ENCODE results near the gene UFD1.

Gene UFD1

DNA sequence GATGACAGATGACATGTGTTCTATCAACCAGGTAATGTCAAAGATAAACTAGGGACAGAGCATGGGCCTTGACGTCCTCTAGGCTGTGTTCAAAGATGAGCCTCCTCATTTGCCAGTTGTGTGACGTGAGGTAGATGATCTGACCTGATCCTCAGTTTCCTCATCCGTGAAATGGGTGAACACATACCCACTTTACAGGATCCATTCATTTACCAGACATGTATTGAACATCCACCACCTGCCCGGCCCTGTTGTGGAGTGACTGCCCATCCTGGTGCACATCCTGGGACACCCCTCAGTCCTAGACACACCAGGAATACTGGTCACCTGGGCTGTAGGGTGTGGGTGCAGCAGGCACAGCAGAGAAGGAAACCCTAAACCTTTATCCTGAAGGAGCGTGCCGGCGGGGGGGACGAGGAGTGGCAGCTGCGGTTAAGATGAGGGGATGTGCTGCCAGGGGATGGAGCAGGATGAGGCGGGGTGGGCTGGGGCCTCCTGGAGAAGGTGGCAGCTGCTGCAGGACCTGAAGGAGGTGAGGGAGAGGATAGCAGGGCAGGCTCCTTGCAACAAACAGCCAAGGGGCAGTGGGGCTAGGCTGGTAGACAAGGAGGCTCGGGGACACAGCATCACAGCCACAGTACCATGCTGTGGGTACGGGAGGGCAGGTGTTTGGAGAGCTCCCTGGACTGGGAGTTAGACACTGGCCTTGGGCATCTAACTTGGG is 36.8 kb upstream of the UFD1 start:
- DNase-seq, result no peak

DNA sequence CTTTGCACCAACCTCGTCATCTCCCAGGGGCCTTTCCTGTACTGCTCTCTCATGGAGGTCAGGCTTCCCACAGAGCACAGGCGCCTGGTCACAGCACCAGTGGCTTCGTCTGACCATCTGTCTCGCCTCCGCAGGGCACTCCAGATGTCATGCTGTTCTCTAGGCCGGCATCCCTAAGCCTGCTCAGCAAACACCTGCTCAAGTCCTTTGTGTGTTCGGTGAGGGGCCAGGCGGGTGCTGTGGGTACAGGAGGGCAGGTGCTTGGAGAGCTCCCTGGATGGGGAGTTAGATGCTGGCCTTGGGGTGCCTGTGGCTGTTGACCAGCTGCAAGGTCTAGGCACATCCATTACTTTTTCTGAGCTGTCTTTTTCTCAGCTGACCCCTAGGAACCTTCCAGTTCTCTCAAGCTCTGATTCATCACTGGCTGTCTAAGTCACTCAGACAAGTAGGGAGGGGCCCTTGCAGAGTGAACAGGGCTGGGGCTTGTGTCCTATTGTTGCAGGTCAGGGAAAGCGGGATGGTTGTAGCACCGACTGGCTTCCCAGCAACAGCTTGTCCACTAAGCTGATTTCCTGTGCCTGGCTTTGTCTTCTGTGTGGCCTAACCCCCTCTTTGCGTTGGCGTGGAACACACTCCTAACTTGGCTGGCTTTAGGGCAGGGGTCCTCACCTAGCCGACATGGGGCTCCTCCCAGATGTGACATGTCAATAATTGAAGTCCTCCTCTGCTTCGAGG is 36.0 kb upstream of the UFD1 start:
- no peak for DNase-seq

DNA sequence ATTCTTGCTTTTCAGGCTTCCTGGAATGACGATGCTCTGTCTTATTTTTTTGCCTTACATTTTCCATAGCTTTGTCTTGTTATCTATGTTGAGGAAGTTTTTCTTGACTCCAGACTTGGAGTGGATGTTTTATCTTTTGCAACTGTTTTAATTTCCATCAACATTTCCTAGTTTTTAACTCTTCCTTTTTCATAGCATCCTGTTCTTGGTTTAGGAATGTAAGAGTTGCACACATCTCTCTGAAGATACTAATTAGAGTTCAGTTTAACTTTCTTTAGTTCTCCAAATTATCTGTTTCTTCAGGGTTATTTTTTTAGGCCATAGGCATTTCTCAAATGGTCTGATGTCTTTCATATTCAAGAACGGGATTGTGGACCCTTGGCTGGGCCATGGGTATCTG is 34.8 kb upstream of the UFD1 start:
- no peak for DNase-seq

DNA sequence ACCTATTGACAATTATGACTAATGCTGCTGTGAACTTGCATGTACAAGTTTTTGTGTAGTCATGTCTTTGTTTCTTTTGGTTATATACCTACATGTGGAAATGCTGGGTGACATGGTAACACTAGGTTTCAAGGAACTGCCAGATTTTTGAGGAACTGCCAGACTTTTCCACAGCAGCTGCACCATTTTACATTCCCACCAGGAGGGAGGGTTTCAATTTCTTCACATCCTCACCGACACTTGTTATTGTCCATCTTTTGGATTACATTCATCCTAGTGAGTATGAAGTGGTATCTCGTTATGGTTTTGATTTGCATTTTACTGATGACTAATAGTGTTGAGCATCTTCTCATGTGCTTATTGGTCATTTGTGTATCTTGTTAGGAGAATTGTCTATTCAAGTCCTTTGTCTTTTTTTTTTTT is 31.9 kb upstream of the UFD1 start:
- no peak for DNase-seq

DNA sequence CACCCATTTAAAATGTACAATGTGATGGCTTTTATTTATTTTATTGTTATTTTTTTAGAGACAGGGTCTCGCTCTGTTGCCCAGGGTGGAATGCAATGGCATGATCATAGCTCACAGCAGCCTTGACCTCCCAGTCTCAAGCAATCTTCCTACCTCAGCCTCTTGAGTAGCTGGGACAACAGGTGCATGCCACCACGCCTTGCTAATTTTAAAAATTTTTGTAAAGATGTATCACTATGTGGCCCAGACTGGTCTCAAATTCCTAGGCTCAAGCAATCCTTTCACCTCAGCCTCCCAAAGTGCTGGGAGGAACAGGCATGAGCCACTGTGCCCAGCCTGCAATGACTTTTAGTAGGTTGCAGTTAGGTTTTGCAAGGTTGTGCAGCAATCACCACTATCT is 30.9 kb upstream of the UFD1 start:
- DNase-seq, result no peak

DNA sequence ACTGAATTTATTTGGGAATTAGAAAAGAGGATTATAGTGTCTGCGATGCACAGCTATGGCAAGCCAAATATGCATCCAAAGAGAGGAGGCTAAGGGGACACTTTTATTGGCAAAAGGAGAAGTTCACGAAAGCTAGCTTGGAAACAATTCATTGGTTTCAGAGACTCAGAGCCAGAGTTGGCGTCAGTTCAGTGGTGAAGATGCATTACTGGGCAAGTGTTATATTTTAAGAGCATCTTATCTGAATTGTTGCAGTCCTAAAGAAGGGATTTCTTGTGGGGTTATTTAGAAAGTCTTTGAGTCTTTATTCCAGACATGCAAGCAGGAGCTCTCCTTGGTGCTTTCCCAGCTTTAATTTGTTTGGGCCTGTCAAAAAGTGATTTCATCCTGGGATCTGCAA is 30.2 kb upstream of the UFD1 start:
- no peak for DNase-seq

DNA sequence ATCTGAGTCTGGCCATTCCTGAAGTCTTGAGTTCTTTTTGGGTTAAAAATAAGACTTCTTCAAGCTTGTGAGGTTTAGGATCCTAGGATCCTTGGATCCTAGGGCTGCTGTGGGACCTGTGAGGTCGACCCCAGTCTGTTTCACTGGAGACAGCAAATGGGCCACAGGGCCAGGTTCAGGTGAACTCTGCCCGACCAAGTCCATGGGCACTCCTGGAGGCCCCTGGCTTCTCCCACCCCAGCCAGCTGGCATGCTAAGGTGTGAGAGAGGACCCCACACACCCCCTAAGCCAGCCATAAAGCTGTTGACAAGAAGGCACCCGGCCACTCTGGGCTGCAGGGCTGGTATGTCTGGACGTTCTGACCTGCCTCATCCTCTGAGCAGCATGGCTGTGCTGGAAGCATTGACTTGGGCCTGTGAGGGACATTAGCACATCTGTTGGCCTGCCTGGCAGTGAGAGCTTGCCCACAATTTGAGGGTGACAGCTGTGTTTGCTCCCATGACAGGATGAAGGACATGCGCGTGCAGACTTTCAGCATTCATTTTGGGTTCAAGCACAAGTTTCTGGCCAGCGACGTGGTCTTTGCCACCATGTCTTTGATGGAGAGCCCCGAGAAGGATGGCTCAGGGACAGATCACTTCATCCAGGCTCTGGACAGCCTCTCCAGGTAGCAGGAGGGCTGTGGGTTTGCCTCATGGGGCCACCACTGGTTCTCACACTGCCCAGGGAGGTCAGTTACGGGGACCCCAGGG is 29.2 kb upstream of the UFD1 start:
- DNase-seq, result no peak

DNA sequence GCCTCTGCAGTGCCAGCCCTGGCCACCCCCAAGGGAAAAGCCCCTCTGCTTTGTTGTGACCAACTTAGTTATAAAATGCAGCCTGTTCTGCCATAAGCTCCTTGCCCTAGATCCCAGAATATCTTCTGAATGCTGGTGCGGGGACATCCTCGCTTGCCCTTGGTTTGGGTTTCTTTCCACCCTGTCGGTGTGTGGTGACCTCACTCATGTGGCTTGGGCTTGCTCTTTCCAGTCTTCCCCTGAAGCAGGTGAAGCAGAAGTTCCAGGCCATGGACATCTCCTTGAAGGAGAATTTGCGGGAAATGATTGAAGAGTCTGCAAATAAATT is 28.5 kb upstream of the UFD1 start:
- no peak for DNase-seq

DNA sequence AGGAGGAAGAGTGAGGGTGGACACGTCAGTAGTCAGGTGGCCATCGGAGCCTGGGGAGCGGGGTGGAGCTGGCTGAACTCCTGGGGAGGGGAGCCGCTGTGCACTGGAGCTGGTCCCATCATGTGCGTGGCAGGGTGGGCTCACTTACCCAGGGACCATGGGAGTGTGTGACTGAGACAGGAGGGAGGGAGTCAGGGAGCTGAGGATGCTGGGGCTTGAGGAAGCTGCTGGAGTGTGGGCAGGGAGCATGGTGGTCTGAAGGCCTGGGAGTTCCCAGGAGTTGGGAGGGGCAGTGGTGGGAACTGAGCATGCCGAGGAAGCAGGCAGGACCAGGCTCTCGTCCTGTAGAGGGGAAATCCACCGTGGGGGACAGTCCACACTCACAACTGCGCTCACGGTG is 27.2 kb upstream of the UFD1 start:
- no peak for DNase-seq

DNA sequence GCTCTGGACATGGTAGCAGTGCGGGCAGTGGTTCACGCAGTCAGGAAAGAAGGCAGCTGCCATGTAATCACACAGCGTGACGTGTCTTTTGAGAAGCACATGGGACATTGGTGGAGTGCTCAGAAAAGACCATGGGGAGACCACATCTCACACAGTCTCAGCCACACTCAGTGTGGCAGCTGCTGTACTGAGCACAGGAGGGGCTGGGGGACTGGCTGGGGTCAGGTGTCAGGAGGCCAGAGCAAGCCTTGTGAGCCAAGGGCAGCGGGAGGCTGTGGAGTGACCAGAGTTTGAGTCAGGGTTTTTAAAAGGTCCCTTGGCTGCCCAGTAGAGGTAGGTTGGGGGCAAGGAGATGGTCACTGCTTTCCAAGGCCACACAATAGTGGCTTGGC is 26.7 kb upstream of the UFD1 start:
- DNase-seq, result no peak

DNA sequence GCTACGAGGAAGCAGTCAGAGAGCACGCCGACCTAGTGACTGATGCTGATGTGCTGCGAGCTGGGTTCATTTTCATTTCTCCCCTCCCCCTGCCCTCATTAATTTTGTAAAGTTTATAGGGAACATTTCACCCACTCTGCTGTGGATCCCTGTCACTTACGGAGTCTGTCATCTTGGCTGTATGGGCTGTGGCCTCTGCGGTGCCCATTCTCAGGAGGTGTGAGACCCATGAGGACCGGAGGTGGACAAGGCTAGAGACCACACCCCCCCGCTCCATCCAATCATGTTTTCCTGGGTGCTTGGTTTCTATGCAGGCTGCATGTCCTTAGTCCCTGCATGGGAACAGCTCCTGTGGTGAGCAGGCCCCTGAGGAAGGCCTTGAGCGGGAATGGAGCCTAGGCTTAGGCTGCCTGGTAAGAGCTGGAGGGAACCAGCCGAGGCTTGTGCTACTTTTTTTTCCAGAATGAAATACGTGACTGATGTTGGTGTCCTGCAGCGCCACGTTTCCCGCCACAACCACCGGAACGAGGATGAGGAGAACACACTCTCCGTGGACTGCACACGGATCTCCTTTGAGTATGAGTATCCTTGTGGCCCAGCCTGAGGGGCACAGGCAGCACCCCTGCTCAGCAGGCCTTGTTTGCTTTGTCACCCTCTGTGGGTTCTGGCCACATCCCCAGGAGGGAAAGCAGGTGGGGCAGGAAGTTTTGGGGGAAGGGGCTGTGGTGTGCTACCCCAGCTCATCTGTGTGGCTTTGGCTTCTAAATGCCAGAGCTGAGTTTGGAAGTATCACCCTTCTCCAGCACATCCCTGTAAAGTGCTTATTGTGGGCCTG is 26.1 kb upstream of the UFD1 start:
- peak; percentile 15 for DNase-seq

DNA sequence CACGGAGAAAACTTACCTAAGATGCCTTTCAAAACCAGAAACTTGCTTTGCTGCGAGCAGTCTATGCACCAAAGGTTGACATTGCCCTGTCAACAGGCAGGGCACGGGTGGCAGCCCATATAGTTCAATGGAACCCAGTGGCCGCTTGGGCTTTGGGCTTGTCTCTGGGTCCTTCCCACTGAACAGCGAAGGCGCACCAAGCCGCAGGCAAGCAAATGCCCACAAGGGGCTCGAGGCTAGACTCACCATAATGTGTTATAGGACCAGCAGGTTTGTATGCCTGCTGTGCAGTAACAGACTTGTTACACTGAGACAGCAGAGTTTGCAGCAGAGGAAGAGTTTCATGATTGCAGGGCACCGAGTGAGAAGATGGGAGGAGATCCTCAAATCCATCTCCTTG is 24.9 kb upstream of the UFD1 start:
- no peak for DNase-seq

DNA sequence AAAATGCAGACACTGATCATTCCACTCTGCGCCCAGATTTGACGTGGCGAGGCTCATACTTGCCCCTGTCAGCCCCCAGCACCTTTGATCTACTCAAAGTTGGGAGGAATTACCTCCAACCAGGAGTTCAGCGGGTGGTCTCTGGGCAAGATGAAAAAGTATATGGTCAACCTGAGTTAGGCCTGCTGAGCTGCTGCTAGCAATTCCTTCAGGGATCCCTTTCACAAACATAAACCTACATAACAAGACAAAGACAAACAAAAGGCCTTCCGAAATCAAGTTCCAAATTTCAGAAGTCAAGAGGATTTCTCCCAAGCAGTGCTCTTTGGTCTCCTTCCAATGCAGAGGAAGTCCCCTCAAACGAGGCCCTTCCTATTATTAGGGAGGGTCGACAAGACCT is 24.4 kb upstream of the UFD1 start:
- no peak for DNase-seq

DNA sequence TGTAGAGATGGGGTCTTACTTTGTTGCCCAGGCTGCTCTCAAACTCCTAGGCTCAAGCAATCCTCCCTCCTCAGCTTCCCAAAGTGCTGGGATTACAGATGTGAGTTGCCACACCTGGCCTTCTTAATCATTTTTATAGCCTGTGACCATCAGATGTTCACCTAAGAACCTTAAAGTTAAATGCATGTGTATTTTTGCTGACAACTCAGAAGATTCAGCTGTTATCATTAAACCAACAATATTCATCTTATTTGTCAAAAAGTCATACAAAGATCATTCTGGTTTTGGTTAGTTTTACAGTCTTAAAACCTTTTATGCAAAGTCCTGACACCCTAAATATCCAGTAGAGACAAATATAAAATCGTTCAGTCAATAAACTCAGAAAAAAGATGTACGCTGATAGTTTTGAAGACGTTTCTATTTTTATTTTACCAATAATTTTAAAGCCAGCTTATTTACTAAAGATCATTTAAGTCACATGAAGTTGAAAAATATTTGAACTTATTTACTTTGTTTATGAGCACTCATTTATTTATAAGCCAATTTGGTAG is 23.0 kb upstream of the UFD1 start:
- no peak for DNase-seq

DNA sequence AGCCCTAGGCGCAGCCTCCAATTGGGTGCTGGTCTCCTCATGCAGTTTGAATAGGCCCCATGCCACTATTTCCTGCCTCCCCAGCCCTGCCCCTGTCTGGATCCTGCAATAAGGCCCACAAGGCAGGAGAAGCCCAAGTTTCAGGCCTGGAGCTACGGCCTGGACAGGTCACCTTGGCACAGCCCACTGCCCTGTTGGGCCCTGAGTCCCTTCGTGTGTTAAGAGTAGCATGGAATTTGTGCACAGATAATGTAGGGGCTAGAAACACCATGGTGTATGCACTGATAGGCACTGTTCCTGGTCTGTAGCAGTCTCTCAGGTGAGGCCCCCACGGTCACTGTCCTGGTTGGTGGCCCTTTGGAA is 20.9 kb upstream of the UFD1 start:
- no peak for DNase-seq

DNA sequence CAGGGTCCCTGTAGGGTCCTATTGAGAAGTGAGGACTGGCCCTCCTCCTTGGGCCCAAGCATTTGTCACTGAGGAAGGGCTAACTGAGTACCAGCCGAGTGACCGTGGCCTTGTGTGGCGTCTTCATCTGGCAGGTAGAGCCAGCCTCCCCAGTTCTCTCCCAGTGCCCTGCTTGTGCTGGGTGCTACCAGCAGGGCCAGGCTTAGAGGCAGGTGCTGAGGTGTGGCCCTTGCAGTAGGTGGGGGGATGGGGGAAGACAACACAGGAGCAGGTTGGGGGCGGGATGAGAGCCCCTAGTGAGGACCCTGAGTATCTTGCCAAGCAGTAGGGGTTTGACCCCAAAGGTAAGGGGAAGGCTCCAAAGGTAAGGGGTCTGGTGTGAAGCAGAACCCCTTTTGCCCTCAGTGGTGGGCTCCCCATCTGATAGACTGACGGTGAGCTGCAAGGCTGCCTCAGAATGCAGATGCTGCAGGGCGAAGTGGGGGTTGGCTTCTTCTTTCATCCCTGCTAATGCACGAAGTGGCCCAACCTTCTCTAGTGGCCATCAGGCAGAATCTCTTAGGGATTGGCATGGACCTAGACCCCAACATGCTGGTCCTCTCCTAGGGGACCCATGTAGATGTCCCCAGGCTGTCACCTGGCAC is 20.4 kb upstream of the UFD1 start:
- no peak for DNase-seq

DNA sequence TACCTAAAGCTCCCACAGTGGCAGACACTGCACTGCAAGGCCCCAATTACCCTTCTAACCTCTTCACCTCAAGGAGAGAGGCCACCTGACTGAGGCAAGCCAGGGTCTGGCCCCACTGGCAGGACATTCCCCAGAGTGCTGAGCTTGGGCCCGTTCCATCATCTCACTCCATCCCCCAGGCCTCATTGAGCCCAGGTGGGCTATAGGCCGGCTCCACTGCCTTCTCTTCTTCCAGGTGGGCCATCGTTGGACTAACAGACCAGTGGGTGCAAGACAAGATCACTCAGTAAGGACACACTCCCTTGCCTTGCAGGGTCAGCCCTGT is 19.8 kb upstream of the UFD1 start:
- no peak for DNase-seq

DNA sequence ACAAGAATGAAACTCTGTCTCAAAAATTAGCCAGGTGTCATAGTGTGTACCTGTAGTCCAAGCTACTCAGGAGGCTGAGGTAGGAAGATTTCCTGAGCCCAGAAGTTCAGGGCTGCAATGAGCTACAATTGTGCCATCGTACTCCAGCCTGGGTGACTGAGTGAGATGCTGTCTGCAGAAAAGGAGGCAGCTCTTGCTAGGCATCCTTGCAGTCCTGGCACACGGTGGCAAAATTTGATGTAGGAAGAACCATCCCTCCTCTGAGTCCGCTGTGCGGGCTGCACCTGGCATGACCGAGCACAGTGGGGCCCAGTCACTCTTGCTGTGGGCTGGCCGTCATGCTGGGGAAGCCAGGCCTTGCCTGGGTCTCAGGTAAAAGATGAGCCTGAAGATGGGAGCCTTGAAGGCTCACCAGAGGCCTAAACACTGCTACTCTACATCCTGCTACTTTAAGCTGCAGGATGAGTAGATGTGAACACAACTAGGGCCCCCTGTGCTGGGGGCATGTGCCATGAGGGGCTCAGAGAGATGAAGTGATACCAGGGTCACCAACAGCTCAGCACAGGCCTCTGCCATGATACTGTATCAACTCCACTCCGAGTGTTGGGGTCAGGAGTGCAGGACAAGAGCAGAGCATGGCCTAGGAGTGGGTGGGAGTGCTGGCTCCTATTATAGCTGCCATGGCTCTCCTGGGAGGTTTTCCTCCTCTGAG is 19.3 kb upstream of the UFD1 start:
- DNase-seq, result no peak

DNA sequence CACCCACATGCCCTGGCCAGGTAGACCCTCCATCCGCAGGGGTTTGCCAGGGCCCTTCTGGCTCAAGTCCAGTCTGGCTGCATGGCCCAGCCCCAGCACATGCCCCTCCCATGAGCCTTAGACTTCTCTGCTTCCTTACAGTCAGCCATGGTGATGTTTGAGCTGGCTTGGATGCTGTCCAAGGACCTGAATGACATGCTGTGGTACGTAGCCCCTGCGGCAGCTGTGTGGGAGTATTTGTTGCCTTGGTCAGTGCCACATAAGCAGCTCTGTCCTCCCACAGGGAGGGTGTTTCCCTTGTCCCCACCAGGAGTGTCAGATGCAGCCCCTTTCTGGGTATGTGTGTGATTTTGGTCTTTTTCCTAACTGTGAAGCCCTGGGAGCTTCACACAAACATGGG is 18.3 kb upstream of the UFD1 start:
- DNase-seq, result no peak

DNA sequence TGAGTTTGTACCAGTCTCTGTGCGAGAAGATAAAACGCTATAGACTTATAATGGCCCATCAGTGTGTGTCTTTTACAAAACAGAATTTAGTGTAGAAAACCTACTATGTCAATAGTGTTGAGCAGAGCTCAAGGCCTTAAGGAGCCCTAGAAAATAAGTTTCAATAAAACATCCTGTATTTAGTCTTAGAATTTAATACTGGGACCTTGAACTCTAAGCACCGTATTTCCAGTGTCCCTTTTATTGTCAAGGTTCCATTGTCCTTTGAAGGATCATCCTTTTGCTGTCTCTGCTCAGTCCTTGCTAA is 17.3 kb upstream of the UFD1 start:
- no peak for DNase-seq

DNA sequence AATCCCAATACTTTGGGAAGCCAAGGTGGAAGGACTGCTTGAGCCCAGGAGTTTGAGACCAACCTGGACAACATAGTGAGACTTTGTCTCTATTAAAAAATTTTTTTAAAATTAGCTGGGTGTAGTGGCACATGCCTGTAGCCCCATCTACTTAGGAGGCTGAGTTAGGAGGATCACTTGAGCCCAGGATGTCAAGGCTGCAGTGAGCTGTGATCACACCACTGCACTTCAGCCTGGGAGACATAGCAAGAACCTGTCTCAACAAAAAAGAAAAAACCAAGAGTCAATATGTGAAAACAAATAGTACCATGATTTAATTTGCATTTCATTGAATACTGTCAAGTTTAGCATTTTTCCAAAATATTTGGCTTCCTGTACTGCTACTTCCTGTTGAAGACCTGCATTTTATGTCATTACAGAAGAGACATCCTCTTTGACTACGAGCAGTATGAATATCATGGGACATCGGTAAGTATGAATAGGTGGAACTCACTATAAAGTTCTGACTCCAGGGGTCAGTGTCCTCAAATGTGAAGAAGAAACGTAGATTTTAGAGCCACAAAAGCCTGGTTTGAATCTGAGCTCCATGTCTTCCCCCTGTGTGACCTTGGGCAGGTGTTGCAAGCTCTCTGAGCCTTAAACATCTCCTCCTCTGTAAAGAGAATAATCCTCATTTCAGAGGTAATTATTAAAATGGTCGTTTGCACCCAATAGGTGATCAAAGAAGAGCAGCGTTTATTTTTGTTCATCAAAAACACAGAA is 16.8 kb upstream of the UFD1 start:
- DNase-seq, result no peak

All from CD4-positive, alpha-beta T cell treated with Interleukin-17A for 4 hours (primary cell).